Hematopoietic multipotent progenitor cell treated with erythropoietin and hydrocortisone succinate and interleukin-3 and kit ligand, for 4 days (in vitro differentiated cells): Measurements from ENCODE around the gene MBTD1.
"Not testable (repeated sequence)": the region's sequence is repeated elsewhere in the genome, so short reads cannot be mapped to it uniquely, and the experiment has no call there.

ENCODE experiments used
- DNase-seq: peaks from one replicate; pipeline ENCODE4 v3.0.0-alpha.2; 2015

The MBTD1 gene

GRCh38 chr17:51251010-51251409 lies 8.8 kb downstream of the MBTD1 start:
- DNase-seq, result no peak

- no peak for DNase-seq
Observed at GRCh38 chr17:51250314-51250840, 9.5 kb downstream of the MBTD1 start.

GRCh38 chr17:51245535-51245934 lies 14.3 kb downstream of the MBTD1 start:
- DNase-seq, result no peak

- DNase-seq, result no peak
Observed at GRCh38 chr17:51244041-51244440, 15.8 kb downstream of the MBTD1 start.

GRCh38 chr17:51240275-51240674 lies 19.6 kb downstream of the MBTD1 start:
- no peak for DNase-seq

- DNase-seq, result peak; percentile 64
Observed at GRCh38 chr17:51238255-51238887, 21.5 kb downstream of the MBTD1 start.

GRCh38 chr17:51234162-51234561 lies 25.7 kb downstream of the MBTD1 start:
- no peak for DNase-seq

GRCh38 chr17:51231999-51232398 lies 27.9 kb downstream of the MBTD1 start:
- no peak for DNase-seq

GRCh38 chr17:51230306-51230705 lies 29.5 kb downstream of the MBTD1 start:
- DNase-seq, result no peak

GRCh38 chr17:51229889-51230288 lies 30.0 kb downstream of the MBTD1 start:
- no peak for DNase-seq

- DNase-seq, result peak; percentile 57
Observed at GRCh38 chr17:51228161-51228560, 31.7 kb downstream of the MBTD1 start.

- not testable (repeated sequence) for DNase-seq
Observed at GRCh38 chr17:51225523-51225922, 34.3 kb downstream of the MBTD1 start.

GRCh38 chr17:51224402-51225262 lies 35.2 kb downstream of the MBTD1 start:
- peak; percentile 48 for DNase-seq

GRCh38 chr17:51221322-51221721 lies 38.5 kb downstream of the MBTD1 start:
- DNase-seq, result no peak

- no peak for DNase-seq
Observed at GRCh38 chr17:51217946-51218345, 41.9 kb downstream of the MBTD1 start.

GRCh38 chr17:51214920-51215319 lies 44.9 kb downstream of the MBTD1 start:
- DNase-seq, result peak; percentile 21

- no peak for DNase-seq
Observed at GRCh38 chr17:51203838-51204237, 56.0 kb downstream of the MBTD1 start.

- DNase-seq, result no peak
Observed at GRCh38 chr17:51200846-51201245, 59.0 kb downstream of the MBTD1 start.

- DNase-seq, result peak; percentile 77
Observed at GRCh38 chr17:51200295-51200694, 59.6 kb downstream of the MBTD1 start.

GRCh38 chr17:51197754-51198153 lies 62.1 kb downstream of the MBTD1 start:
- no peak for DNase-seq

- DNase-seq, result no peak
Observed at GRCh38 chr17:51191895-51192294, 68.0 kb downstream of the MBTD1 start.

GRCh38 chr17:51189628-51190027 lies 70.2 kb downstream of the MBTD1 start:
- DNase-seq, result no peak

- no peak for DNase-seq
Observed at GRCh38 chr17:51189162-51189561, 70.7 kb downstream of the MBTD1 start.

GRCh38 chr17:51188271-51188833 lies 71.5 kb downstream of the MBTD1 start:
- DNase-seq, result no peak
